Activated B cell treated with CpG ODN at 0.5 μM for 24 hours (primary cell): ENCODE data around the gene B3GNT8. TPM values are rescaled to one million over a fixed set of nuclear protein-coding genes. Genes with fewer than 3 reads are reported as not detected.
"Not testable (repeated sequence)": the region's sequence is repeated elsewhere in the genome, so short reads cannot be mapped to it uniquely, and the experiment has no call there.

Experiments used
- ATAC-seq: fragments of 200-7000 bp; cut with Tn5 transposase; one replicate; pipeline ENCODE4 v1.10.0; 2021; ENCODE audit warnings: low read depth, mild to moderate bottlenecking, moderate library complexity
- CTCF ChIA-PET: fragments of 350-600 bp; sonication (Branson Sonifier 250); formaldehyde crosslinking; loops from one replicate; lab custom pipeline; 2021; ENCODE audit warnings: antibody characterized with exemption; lab: Charles Lee
- POLR2A ChIA-PET: fragments of 350-600 bp; sonication (Branson Sonifier 250); formaldehyde crosslinking; loops from one replicate; lab custom pipeline; 2021; ENCODE audit warnings: antibody characterized with exemption; lab: Charles Lee
- DNase-seq: peaks from one replicate; pipeline ENCODE4 v3.0.0; 2022
- H3K27ac Mint-ChIP-seq: one replicate; pipeline ENCODE4 v1.8.0; 2020; ENCODE audit warnings: mixed read lengths
- H3K27me3 Mint-ChIP-seq: one replicate; pipeline ENCODE4 v1.8.0; 2021; ENCODE audit warnings: mixed read lengths
- H3K36me3 Mint-ChIP-seq: one replicate; pipeline ENCODE4 v1.8.0; 2021; ENCODE audit warnings: low read depth, mixed read lengths
- H3K4me1 Mint-ChIP-seq: one replicate; pipeline ENCODE4 v1.8.0; 2021; ENCODE audit warnings: mixed read lengths
- H3K4me3 Mint-ChIP-seq: one replicate; pipeline ENCODE4 v1.8.0; 2020; ENCODE audit warnings: mild to moderate bottlenecking, mixed read lengths
- H3K9me3 Mint-ChIP-seq: one replicate; pipeline ENCODE4 v1.8.0; 2020; ENCODE audit warnings: mixed read lengths
- intact Hi-C: fragments of 100-400 bp; cut with micrococcal nuclease; formaldehyde crosslinking; loops from one replicate; pipeline ENCODE4 v1.15.1; 2024
- total RNA-seq: library from RNA; stranded (reverse); gene quantifications from 2 replicates; pipeline ENCODE4 v1.2.3, GENCODE V29; 2022
- TF ChIP-seq, protein P1 (sequence below): fragments of 200-600 bp; IDR thresholded peaks from one replicate; pipeline ENCODE4 v1.8.0; 2022; ENCODE audit warnings: antibody characterized with exemption, mild to moderate bottlenecking

B3GNT8 gene
- total RNA-seq, 1 donor from 2014 or later: 0.24 TPM

DNA sequence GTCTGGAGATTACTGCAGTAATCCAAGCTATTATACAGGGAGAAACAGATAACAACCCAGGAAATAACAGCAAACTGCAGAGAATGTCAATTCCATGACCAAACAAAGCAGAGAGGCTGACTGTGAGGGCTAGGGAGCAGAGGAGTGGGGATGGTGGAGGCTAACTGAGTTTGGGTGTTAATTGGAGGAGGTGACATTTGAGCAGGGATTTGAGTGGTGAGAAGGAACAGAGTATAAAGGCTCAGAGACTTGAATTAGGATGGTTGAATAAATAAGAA lies 9.4 kb upstream of the B3GNT8 start:
- Mint-ChIP-seq H3K36me3 (peaks cover 39% of the 10 kb centered on the region), H3K4me1 (peaks cover 7% of the 10 kb centered on the region), H3K4me3 (no peak overlapping the region), H3K27me3 (no peaks in the 10 kb centered on the region), H3K9me3 (no peaks in the 10 kb centered on the region), H3K27ac (no peak overlapping the region)
- CTCF ChIA-PET: interaction anchor here (2.0 kb wide), 1 partner anchor 134 kb away, joined by 5 read pairs; no protein-coding TSS in a partner anchor
- intact Hi-C loops: loop anchor here (5.0 kb wide), 1 partner anchor 84 kb away; the partner anchor contains the start of gene TGFB1
- DNase-seq (no peak), ATAC-seq (no peak)
- POLR2A ChIA-PET: no interaction called here
- TF ChIP-seq, protein P1, sequence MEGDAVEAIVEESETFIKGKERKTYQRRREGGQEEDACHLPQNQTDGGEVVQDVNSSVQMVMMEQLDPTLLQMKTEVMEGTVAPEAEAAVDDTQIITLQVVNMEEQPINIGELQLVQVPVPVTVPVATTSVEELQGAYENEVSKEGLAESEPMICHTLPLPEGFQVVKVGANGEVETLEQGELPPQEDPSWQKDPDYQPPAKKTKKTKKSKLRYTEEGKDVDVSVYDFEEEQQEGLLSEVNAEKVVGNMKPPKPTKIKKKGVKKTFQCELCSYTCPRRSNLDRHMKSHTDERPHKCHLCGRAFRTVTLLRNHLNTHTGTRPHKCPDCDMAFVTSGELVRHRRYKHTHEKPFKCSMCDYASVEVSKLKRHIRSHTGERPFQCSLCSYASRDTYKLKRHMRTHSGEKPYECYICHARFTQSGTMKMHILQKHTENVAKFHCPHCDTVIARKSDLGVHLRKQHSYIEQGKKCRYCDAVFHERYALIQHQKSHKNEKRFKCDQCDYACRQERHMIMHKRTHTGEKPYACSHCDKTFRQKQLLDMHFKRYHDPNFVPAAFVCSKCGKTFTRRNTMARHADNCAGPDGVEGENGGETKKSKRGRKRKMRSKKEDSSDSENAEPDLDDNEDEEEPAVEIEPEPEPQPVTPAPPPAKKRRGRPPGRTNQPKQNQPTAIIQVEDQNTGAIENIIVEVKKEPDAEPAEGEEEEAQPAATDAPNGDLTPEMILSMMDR: no peak

DNA sequence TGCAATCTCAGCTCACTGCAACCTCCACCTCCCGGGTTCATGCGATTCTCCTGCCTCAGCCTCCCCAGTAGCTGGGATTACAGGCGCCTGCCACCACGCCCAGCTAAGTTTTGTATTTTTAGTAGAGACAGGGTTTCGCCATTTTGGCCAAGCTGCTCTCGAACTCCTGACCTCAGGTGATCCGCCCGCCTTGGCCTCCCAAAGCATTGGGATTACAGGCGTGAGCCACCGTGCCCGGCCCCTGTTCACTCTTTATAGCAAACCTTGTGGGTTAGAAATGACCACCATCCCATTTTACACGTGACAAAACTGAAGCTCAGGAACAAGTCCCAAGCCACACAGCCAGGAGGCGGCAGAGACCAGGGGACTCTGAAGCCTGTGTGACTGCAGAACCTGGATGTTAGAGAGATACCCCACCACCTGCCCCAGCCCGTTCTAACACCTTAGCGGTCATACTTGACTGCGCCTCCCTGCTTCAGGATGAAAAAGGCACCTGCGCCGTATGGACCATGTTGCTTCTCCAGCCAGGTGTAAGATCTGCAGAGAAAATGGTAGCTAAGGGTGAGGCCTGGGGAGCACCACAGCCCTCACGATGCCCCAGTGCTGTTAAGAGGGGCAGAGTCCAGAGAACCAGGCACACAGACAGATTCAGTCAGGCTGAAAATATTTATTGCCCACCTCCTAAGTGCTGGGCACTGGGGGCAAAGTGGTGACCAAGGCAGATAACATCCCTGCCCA lies 8.9 kb upstream of the B3GNT8 start:
- Mint-ChIP-seq H3K4me3 (no peak overlapping the region), H3K9me3 (no peaks in the 10 kb centered on the region), H3K4me1 (peaks cover 7% of the 10 kb centered on the region), H3K27ac (no peak overlapping the region), H3K36me3 (peaks cover 44% of the 10 kb centered on the region), H3K27me3 (no peaks in the 10 kb centered on the region)
- intact Hi-C loops: loop anchor here (5.0 kb wide), 1 partner anchor 84 kb away; the partner anchor contains the start of gene TGFB1
- ChIA-PET CTCF (interaction anchor here (2.0 kb wide), 1 partner anchor 134 kb away, joined by 5 read pairs; no protein-coding TSS in a partner anchor), POLR2A (interaction anchor here (0.7 kb wide), 1 partner anchor 142 kb away, joined by 4 read pairs; no protein-coding TSS in a partner anchor)
- TF ChIP-seq, protein P1: no peak
- ATAC-seq: no peak
- DNase-seq: no peak

- CTCF ChIA-PET, H3K27me3 Mint-ChIP-seq, H3K9me3 Mint-ChIP-seq, ATAC-seq, H3K27ac Mint-ChIP-seq, H3K4me3 Mint-ChIP-seq, DNase-seq, H3K4me1 Mint-ChIP-seq: not testable (repeated sequence)
- POLR2A ChIA-PET: interaction anchor here (0.7 kb wide), 1 partner anchor 141 kb away, joined by 4 read pairs; no protein-coding TSS in a partner anchor
- H3K36me3 Mint-ChIP-seq: peaks cover 48% of the 10 kb centered on the region
- intact Hi-C loops: loop anchor here (5.0 kb wide), 1 partner anchor 83 kb away; the partner anchor contains the start of gene TGFB1
Measured at GRCh38 chr19:41435376-41435775, 8.2 kb upstream of the B3GNT8 start.

DNA sequence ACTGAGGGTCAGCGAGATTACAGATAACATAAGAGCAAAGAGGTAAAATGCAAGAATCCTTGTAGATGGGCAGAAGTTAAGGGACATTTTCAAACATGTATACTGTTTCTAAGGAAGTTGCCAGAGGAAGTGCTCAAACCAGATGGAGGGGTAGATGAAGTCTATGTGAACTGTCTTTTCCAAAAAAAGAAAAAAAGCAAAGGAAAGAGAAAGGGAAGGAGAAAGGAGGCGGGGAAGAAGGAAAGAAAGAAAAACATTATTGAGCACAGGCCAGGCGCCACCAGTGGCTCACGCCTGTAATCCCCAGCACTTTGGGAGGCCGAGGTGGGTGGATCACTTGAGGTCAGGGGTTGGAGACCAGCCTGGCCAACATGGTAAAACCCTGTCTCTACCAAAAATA lies 7.3 kb upstream of the B3GNT8 start:
- POLR2A ChIA-PET: no interaction called here
- TF ChIP-seq, protein P1: no peak
- Mint-ChIP-seq H3K4me3 (no peak overlapping the region), H3K9me3 (no peaks in the 10 kb centered on the region), H3K27me3 (no peaks in the 10 kb centered on the region), H3K27ac (no peak overlapping the region), H3K36me3 (peaks cover 48% of the 10 kb centered on the region), H3K4me1 (peaks cover 7% of the 10 kb centered on the region)
- CTCF ChIA-PET: no interaction called here
- ATAC-seq (no peak), DNase-seq (no peak)
- intact Hi-C loops: no loop called here

GRCh38 chr19:41433171-41433570 lies 6.0 kb upstream of the B3GNT8 start:
- DNase-seq: no peak
- peaks cover 10% of the 10 kb centered on the region for H3K4me1 Mint-ChIP-seq
- ChIA-PET POLR2A (no interaction called here), CTCF (no interaction called here)
- no peaks in the 10 kb centered on the region for H3K27me3 Mint-ChIP-seq
- ATAC-seq: no peak
- H3K4me3 Mint-ChIP-seq: no peak overlapping the region
- TF ChIP-seq, protein P1: no peak
- H3K36me3 Mint-ChIP-seq: peaks cover 47% of the 10 kb centered on the region
- no peak overlapping the region for H3K27ac Mint-ChIP-seq
- no peaks in the 10 kb centered on the region for H3K9me3 Mint-ChIP-seq
- intact Hi-C loops: no loop called here
